ENCODE measurements around the gene NDE1.

GRCh38 chr16:15749371-15749770 is 99.3 kb downstream of the NDE1 start:
- TF ChIP-seq POLR2A (IDR thresholded peaks at IDR 0.05; ENCODE audit: extremely low read depth, insufficient read length) (no peak), CTCF (IDR thresholded peaks at IDR 0.05; ENCODE audit: low read depth, low read length) (no peak), MAX (IDR thresholded peaks at IDR 0.05; ENCODE audit: low read depth, low read length) (no peak)
